Testis (tissue), 3 donors: Measurements from ENCODE around the gene FMO2. TPM values are rescaled to one million over a fixed set of nuclear protein-coding genes. Genes with fewer than 3 reads are reported as not detected.

Source experiments
- DNase-seq: peaks from one replicate; pipeline ENCODE4 v3.0.0-alpha.2; 2019
- H3K27ac ChIP-seq, 2 donors: fragments of 200-600 bp; sonication (generic); one replicate each; pipeline ENCODE4 v1.5.1; 2019
- H3K27me3 ChIP-seq: fragments of 200-600 bp; sonication (generic); one replicate; pipeline ENCODE4 v1.5.1; 2019
- H3K36me3 ChIP-seq: fragments of 200-600 bp; sonication (generic); one replicate; pipeline ENCODE4 v1.5.1; 2017; ENCODE audit warnings: low read depth; ENCODE audit errors: missing control alignments
- H3K4me1 ChIP-seq: fragments of 200-600 bp; sonication (generic); one replicate; pipeline ENCODE4 v1.5.1; 2019
- H3K4me3 ChIP-seq, 2 donors: fragments of 200-600 bp; sonication (generic); one replicate each; pipeline ENCODE4 v1.5.1; 2017 to 2019
- H3K9me3 ChIP-seq: fragments of 200-600 bp; sonication (generic); one replicate; pipeline ENCODE4 v1.5.1; 2017
- POLR2A ChIP-seq: fragments of 450-650 bp; IDR thresholded peaks from one replicate; pipeline ENCODE4 v1.6.1; 2017; ENCODE audit warnings: antibody characterized with exemption, mild to moderate bottlenecking, moderate library complexity
- WGBS, 2 donors: methylation state at CpG; one replicate each; pipeline ENCODE4 v1.1.5; 2018; 5-methylcytosine and 5-hydroxymethylcytosine counted together
- intact Hi-C: fragments of 100-400 bp; cut with DNase I; formaldehyde crosslinking; loops from one replicate; pipeline ENCODE4 v1.15.1; 2023; ENCODE audit warnings: low total_unique reads
- polyA plus RNA-seq: library from polyadenylated mRNA; stranded (reverse); fragments of 350-450 nt; fragmentation: Illumina TruSeq; extraction: RNeasy Lipid Tissue Mini Kit (QIAGEN cat#74804); gene quantifications from one replicate; pipeline ENCODE4 v1.2.3, GENCODE V29; 2014; ENCODE audit warnings: low read depth, low replicate concordance; ENCODE audit not compliant: insufficient read depth
- total RNA-seq, 2 donors: library from RNA; depleted of rRNA; stranded (reverse); fragments of >200 nt; gene quantifications; one replicate each; pipeline ENCODE4 v1.2.3, GENCODE V29; 2016
- TF ChIP-seq, protein P1 (sequence below), 3 experiments: fragments of 450-650 bp in 2 of 3; fragments of 200-600 bp in 1 of 3; sonication (generic) in 1 of 3; IDR thresholded peaks; one replicate each; pipeline ENCODE4 v1.5.1; 2016 to 2019; ENCODE audit warnings: antibody characterized with exemption in 3 of 3, mild to moderate bottlenecking in 2 of 3, moderate library complexity in 1 of 3

The FMO2 gene
- total and polyA plus RNA-seq, 3 donors from 2014 or later, result 2.5 to 3.4 (median 3.2) TPM

DNA sequence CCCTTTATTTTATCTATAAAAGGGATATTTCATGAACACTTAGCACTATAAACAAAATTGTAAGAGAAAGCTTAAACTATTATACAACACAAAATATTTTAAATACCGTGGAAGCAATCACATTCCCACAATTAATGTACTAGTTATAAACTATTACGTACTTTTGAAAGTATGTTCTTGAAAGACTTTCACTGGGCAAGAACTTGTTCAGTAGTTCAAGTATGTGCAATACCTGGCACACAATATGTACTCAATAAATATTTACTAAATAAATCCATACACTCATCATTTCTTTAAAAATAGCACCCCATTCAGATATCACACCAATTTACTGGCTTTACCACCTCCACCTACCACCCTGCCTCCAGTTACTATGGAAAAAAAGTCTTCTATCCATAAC is 12.6 kb upstream of the FMO2 start:
- WGBS, 2 donors, result 86 to 99% methylated on average over 2 of the region's 2 CpGs
- Histone ChIP-seq H3K27me3 (no peaks in the 10 kb centered on the region), H3K27ac (no peak overlapping the region), H3K9me3 (no peaks in the 10 kb centered on the region), H3K36me3 (no peaks in the 10 kb centered on the region), H3K4me3 (no peak overlapping the region), H3K4me1 (peaks cover 10% of the 10 kb centered on the region)
- intact Hi-C loops, result no loop called here
- no peak for DNase-seq
- TF ChIP-seq, protein P1, sequence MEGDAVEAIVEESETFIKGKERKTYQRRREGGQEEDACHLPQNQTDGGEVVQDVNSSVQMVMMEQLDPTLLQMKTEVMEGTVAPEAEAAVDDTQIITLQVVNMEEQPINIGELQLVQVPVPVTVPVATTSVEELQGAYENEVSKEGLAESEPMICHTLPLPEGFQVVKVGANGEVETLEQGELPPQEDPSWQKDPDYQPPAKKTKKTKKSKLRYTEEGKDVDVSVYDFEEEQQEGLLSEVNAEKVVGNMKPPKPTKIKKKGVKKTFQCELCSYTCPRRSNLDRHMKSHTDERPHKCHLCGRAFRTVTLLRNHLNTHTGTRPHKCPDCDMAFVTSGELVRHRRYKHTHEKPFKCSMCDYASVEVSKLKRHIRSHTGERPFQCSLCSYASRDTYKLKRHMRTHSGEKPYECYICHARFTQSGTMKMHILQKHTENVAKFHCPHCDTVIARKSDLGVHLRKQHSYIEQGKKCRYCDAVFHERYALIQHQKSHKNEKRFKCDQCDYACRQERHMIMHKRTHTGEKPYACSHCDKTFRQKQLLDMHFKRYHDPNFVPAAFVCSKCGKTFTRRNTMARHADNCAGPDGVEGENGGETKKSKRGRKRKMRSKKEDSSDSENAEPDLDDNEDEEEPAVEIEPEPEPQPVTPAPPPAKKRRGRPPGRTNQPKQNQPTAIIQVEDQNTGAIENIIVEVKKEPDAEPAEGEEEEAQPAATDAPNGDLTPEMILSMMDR (IDR thresholded peaks at IDR 0.05), result no peak
- no peak for TF ChIP-seq POLR2A

DNA sequence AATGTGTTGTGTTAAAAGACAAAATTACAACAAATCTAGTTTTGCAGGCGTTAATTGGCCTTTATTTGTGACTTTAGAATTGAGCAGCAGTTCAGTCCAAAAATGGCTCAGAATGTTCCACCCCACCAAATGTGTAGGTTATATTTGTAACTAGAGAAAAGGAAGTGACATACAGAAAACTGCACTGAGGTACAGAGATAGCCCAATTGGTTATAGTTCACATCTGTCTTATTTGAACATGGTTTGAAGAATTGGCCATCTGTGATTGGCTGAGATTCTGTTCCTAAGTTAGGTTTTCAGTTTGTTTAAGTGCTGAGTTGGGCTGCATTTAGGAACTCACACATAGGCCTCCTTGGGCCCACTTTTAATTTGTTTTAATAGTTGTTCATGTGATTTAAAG is 12.0 kb upstream of the FMO2 start:
- no peak for TF ChIP-seq POLR2A
- TF ChIP-seq, protein P1 (IDR thresholded peaks at IDR 0.05), result no peak
- Histone ChIP-seq H3K4me3 (no peak overlapping the region), H3K27ac (no peak overlapping the region), H3K36me3 (no peaks in the 10 kb centered on the region), H3K27me3 (no peaks in the 10 kb centered on the region), H3K4me1 (peaks cover 10% of the 10 kb centered on the region), H3K9me3 (no peaks in the 10 kb centered on the region)
- 95 to 100% methylated on average over 1 of the region's 1 CpG for WGBS, 2 donors
- no peak for DNase-seq
- intact Hi-C loops, result no loop called here

DNA sequence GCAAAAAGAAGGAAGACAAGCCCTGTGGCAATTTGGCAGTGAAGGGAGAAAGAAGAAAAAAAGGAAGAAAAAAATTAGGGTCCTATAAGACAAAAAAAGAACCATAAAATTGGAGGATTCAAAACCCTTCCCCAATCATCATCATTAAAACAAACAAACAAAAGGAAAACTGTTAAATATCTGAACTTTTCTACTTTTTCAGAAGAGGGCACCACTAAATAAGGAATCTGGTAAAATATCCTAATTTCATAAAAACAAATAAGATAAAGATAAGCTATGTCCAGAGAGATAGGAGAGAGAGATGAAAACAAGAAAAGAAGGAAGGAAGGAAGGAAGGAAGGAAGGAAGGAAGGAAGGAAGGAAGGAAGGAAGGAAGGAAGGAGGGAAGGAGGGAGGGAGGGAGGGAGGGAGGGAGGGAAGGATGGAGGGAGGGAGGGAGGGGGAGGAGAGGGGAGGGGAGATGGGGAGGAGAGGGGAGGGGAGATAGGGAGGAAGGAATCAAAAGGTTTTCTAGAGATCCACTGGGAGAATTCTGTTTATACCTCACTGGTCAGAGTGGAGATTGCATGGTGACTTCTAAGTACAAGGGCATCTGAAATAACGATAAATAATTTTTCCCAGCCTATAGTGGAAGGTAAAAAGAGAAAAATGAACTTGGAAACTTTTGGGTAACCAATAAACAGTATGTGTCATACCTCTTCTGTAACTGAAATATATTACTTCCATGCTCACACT is 10.4 kb upstream of the FMO2 start:
- DNase-seq, result no peak
- Histone ChIP-seq H3K27ac (no peak overlapping the region), H3K36me3 (no peaks in the 10 kb centered on the region), H3K27me3 (no peaks in the 10 kb centered on the region), H3K4me1 (peaks cover 10% of the 10 kb centered on the region), H3K9me3 (no peaks in the 10 kb centered on the region), H3K4me3 (no peak overlapping the region)
- WGBS, 2 donors, result 88 to 94% methylated on average over 1 of the region's 1 CpG
- TF ChIP-seq POLR2A, result no peak
- TF ChIP-seq, protein P1 (IDR thresholded peaks at IDR 0.05), result no peak
- intact Hi-C loops, result no loop called here

DNA sequence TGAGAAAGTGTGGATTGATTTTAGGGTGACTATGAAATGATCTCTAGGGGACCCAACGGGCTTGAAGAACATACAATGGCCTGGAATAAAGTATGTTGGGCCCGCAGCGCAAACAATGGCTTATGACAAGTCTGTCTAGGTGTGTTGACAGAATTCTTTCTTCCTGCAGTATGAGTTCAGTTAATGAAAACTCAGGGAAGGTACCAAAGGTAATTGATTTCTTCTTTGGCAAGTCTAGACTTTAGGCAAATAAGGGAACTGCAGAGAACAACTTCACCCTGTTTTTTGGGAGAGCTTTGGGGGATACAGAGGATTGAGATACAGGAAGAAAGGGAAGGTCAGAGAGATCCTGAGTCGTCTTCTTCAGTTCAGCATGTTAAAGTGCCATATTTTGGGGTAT is 7.8 kb upstream of the FMO2 start:
- 94 to 95% methylated on average over 4 of the region's 4 CpGs for WGBS, 2 donors
- intact Hi-C loops, result no loop called here
- no peaks in the 10 kb centered on the region for H3K4me1 ChIP-seq
- DNase-seq, result no peak
- no peaks in the 10 kb centered on the region for H3K9me3 ChIP-seq
- H3K27ac ChIP-seq, result no peak overlapping the region
- H3K27me3 ChIP-seq, result no peaks in the 10 kb centered on the region
- H3K36me3 ChIP-seq, result no peaks in the 10 kb centered on the region
- H3K4me3 ChIP-seq, result no peak overlapping the region
- no peak for TF ChIP-seq POLR2A
- TF ChIP-seq, protein P1 (IDR thresholded peaks at IDR 0.05), result no peak
